Adrenal gland (tissue), 5 donors: ENCODE data around the gene CEL.

Experiments
- CTCF ChIP-seq, 6 experiments: fragments of 450-650 bp in 4 of 6; fragments of 200-600 bp in 2 of 6; sonication (generic) in 1 of 6; IDR thresholded peaks; 1 replicate in 5 of 6; 2 replicates in 1 of 6; pipeline versions ENCODE4 v1.5.1 to v1.8.0; 2016 to 2021; ENCODE audit warnings: antibody characterized with exemption in 6 of 6, mild to moderate bottlenecking in 2 of 6, moderate library complexity in 1 of 6
- POLR2A ChIP-seq, 2 donors: fragments of 450-650 bp; IDR thresholded peaks; one replicate each; pipeline ENCODE4 v1.6.1; 2017; ENCODE audit warnings: antibody characterized with exemption in 2 of 2, mild to moderate bottlenecking in 2 of 2, moderate library complexity in 1 of 2
- donor health status: DM: no; HTN: no; CAD: no.

- TF ChIP-seq CTCF (IDR thresholded peaks at IDR 0.05) (no peak), POLR2A (IDR thresholded peaks at IDR 0.05) (no peak)
Observed at GRCh38 chr9:133116346-133117231, 54.8 kb downstream of the CEL start.
